HCT116 (cell line): Measurements from ENCODE around the gene PBX2. TPM values are rescaled to one million over a fixed set of nuclear protein-coding genes. Genes with fewer than 3 reads are reported as not detected.
"Not testable (repeated sequence)": the region's sequence is repeated elsewhere in the genome, so short reads cannot be mapped to it uniquely, and the experiment has no call there.

ENCODE experiments used
- ATAC-seq: fragments of 200-7000 bp; cut with Tn5 transposase; 2 replicates; pipeline ENCODE4 v1.9.1; 2020; ENCODE audit warnings: mild to moderate bottlenecking, moderate library complexity
- BruUV-seq: library from RNA; stranded (reverse); fragments of 400-500 nt; replicated peaks from 2 replicates; lab custom pipeline; 2021; lab: Mats Ljungman, UMichigan
- CTCF ChIA-PET: fragments of 300-600 bp; sonication (Branson Sonifier 250); formaldehyde crosslinking; loops from one replicate; lab custom pipeline; 2021; ENCODE audit warnings: antibody characterized with exemption; lab: Charles Lee
- POLR2A ChIA-PET: fragments of 300-600, 350-600 bp; sonication (Branson Sonifier 250); formaldehyde crosslinking; loops from one replicate; lab custom pipeline; 2021; ENCODE audit warnings: antibody characterized with exemption; lab: Charles Lee
- RAD21 ChIA-PET, 2 experiments: fragments of 300-600 bp; sonication (Branson Sonifier 250); formaldehyde crosslinking; loops; one replicate each; lab custom pipeline; 2023; ENCODE audit warnings: low total read pairs in 2 of 2; ENCODE audit not compliant: uncharacterized antibody in 2 of 2, unreplicated experiment in 2 of 2, low non-redundant PET in 1 of 2; lab: Charles Lee
- DNase-seq: peaks from one replicate; pipeline ENCODE4 v3.0.0-alpha.2; 2010; ENCODE audit warnings: low read depth, low spot score
- H2AFZ ChIP-seq: fragments of 200-600 bp; shearing (Covaris generic), sonication (generic); 2 replicates; pipeline ENCODE4 v1.6.1; 2017; ENCODE audit warnings: low read depth, mixed run types, mixed read lengths, antibody characterized with exemption, low read length; ENCODE audit not compliant: poor library complexity, severe bottlenecking
- H3K27ac ChIP-seq: 2 replicates; pipeline ENCODE4 v1.5.1; 2012; ENCODE audit warnings: low read depth, low read length
- H3K27me3 ChIP-seq: fragments of 200-600 bp; sonication (generic); 2 replicates; pipeline ENCODE4 v1.6.1; 2016; ENCODE audit warnings: mixed run types, low read length, mixed read lengths; ENCODE audit not compliant: insufficient read depth
- H3K36me3 ChIP-seq, 2 experiments: fragments of 200-500 bp in 1 of 2; fragments of 200-600 bp in 1 of 2; sonication (Bioruptor generic) in 1 of 2; sonication (generic) in 1 of 2; 2 replicates each; pipeline versions ENCODE4 v1.5.1 to v1.6.1; 2014 to 2016; ENCODE audit warnings: low read length in 2 of 2, inconsistent platforms in 1 of 2, mixed read lengths in 1 of 2, mixed run types in 1 of 2; ENCODE audit not compliant: insufficient read depth in 2 of 2, control insufficient read depth in 1 of 2
- H3K4me1 ChIP-seq, 2 experiments: fragments of 200-600 bp in 1 of 2; sonication (generic) in 1 of 2; 2 replicates each; pipeline versions ENCODE4 v1.5.1 to v1.6.1; 2012 to 2017; ENCODE audit warnings: low read length in 2 of 2, inconsistent platforms in 1 of 2, mild to moderate bottlenecking in 1 of 2, mixed read lengths in 1 of 2, mixed run types in 1 of 2, moderate library complexity in 1 of 2; ENCODE audit not compliant: insufficient read depth in 2 of 2, control insufficient read depth in 1 of 2
- H3K4me2 ChIP-seq: fragments of 200-600 bp; sonication (generic); 2 replicates; pipeline ENCODE4 v1.6.1; 2017; ENCODE audit warnings: mixed run types, low read length, mixed read lengths
- H3K4me3 ChIP-seq, 2 experiments: fragments of 200-600 bp in 1 of 2; sonication (generic) in 1 of 2; replicated peaks in 1 of 2; 2 replicates each; pipeline ENCODE4 v1.5.1; 2011 to 2016; ENCODE audit warnings: low read length in 2 of 2, control low read depth in 1 of 2, low read depth in 1 of 2, mild to moderate bottlenecking in 1 of 2, mixed read lengths in 1 of 2, mixed run types in 1 of 2
- H3K79me2 ChIP-seq: fragments of 200-600 bp; sonication (generic); 2 replicates; pipeline ENCODE4 v1.6.1; 2017; ENCODE audit warnings: mild to moderate bottlenecking, mixed run types, low read length, moderate library complexity, mixed read lengths; ENCODE audit not compliant: insufficient read depth
- H3K9ac ChIP-seq: fragments of 200-600 bp; sonication (generic); 2 replicates; pipeline ENCODE4 v1.6.1; 2016; ENCODE audit warnings: low read length, mixed read lengths
- H3K9me2 ChIP-seq: fragments of 200-600 bp; sonication (generic), shearing (Covaris generic); 2 replicates; pipeline ENCODE4 v1.6.1; 2017; ENCODE audit warnings: mixed run types, mild to moderate bottlenecking, moderate library complexity; ENCODE audit not compliant: insufficient read depth
- H3K9me3 ChIP-seq, 2 experiments: fragments of 200-500 bp in 1 of 2; fragments of 200-600 bp in 1 of 2; sonication (Bioruptor generic) in 1 of 2; sonication (generic) in 1 of 2; 2 replicates each; pipeline ENCODE4 v1.6.1; 2014 to 2017; ENCODE audit warnings: low read length in 2 of 2, mixed read lengths in 2 of 2, inconsistent platforms in 1 of 2, low read depth in 1 of 2, mild to moderate bottlenecking in 1 of 2, mixed run types in 1 of 2, moderate library complexity in 1 of 2; ENCODE audit not compliant: control insufficient read depth in 1 of 2, insufficient read depth in 1 of 2
- H4K20me1 ChIP-seq: fragments of 200-600 bp; sonication (generic), shearing (Covaris generic); 2 replicates; pipeline ENCODE4 v1.6.1; 2017; ENCODE audit warnings: mixed run types, mild to moderate bottlenecking, moderate library complexity; ENCODE audit not compliant: insufficient read depth
- CBX3 ChIP-seq: IDR thresholded peaks from 2 replicates; pipeline ENCODE4 v1.6.1; 2012; ENCODE audit warnings: low read depth
- JUND ChIP-seq: IDR thresholded peaks from 2 replicates; pipeline ENCODE4 v1.6.1; 2012
- POLR2AphosphoS5 ChIP-seq: IDR thresholded peaks from 2 replicates; pipeline ENCODE4 v1.6.1; 2011; ENCODE audit warnings: mild to moderate bottlenecking, low read depth, low read length, moderate library complexity
- RAD21 ChIP-seq: IDR thresholded peaks from 2 replicates; pipeline ENCODE4 v1.6.1; 2012; ENCODE audit warnings: low read depth, mild to moderate bottlenecking
- SIN3A ChIP-seq: IDR thresholded peaks from 2 replicates; pipeline ENCODE4 v1.6.1; 2012; ENCODE audit warnings: low read depth
- YY1 ChIP-seq: IDR thresholded peaks from 2 replicates; pipeline ENCODE4 v1.6.1; 2011; ENCODE audit warnings: low read length, low read depth, moderate library complexity, mild to moderate bottlenecking; ENCODE audit not compliant: insufficient replicate concordance; ENCODE audit errors: extremely low read depth
- intact Hi-C: fragments of 100-400 bp; cut with micrococcal nuclease; formaldehyde crosslinking; loops from 2 replicates; pipeline ENCODE4 v1.10.0; 2022
- total RNA-seq: library from RNA; stranded (reverse); gene quantifications from one replicate; pipeline ENCODE4 v1.2.1, GENCODE V29; 2021; ENCODE audit not compliant: unreplicated experiment
- TF ChIP-seq, protein P1 (sequence below): IDR thresholded peaks from 2 replicates; pipeline ENCODE4 v1.6.1; 2012; ENCODE audit warnings: low read depth
- TF ChIP-seq, protein P2 (sequence below): IDR thresholded peaks from 2 replicates; pipeline ENCODE4 v1.6.1; 2011; ENCODE audit warnings: mild to moderate bottlenecking, low read length, moderate library complexity; ENCODE audit not compliant: insufficient replicate concordance; ENCODE audit errors: extremely low read depth

The PBX2 gene
- total RNA-seq, 1 experiment from 2014 or later, result 79.0 TPM

GRCh38 chr6:32213649-32214048 is 23.6 kb upstream of the PBX2 start (continued):
- TF ChIP-seq, protein P1, sequence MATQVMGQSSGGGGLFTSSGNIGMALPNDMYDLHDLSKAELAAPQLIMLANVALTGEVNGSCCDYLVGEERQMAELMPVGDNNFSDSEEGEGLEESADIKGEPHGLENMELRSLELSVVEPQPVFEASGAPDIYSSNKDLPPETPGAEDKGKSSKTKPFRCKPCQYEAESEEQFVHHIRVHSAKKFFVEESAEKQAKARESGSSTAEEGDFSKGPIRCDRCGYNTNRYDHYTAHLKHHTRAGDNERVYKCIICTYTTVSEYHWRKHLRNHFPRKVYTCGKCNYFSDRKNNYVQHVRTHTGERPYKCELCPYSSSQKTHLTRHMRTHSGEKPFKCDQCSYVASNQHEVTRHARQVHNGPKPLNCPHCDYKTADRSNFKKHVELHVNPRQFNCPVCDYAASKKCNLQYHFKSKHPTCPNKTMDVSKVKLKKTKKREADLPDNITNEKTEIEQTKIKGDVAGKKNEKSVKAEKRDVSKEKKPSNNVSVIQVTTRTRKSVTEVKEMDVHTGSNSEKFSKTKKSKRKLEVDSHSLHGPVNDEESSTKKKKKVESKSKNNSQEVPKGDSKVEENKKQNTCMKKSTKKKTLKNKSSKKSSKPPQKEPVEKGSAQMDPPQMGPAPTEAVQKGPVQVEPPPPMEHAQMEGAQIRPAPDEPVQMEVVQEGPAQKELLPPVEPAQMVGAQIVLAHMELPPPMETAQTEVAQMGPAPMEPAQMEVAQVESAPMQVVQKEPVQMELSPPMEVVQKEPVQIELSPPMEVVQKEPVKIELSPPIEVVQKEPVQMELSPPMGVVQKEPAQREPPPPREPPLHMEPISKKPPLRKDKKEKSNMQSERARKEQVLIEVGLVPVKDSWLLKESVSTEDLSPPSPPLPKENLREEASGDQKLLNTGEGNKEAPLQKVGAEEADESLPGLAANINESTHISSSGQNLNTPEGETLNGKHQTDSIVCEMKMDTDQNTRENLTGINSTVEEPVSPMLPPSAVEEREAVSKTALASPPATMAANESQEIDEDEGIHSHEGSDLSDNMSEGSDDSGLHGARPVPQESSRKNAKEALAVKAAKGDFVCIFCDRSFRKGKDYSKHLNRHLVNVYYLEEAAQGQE, result no peak
- TF ChIP-seq YY1, result no peak

- H3K4me2 ChIP-seq, result no peak overlapping the region
- BruUV-seq, result no TSS peak
- H3K27me3 ChIP-seq, result no peaks in the 10 kb centered on the region
- no peak overlapping the region for H2AFZ ChIP-seq
- H3K9me3 ChIP-seq, result no peaks in the 10 kb centered on the region
- H3K27ac ChIP-seq, result no peak overlapping the region
- TF ChIP-seq JUND (no peak), SIN3A (no peak), CBX3 (no peak), RAD21 (no peak), POLR2AphosphoS5 (no peak), YY1 (no peak)
- TF ChIP-seq, protein P2, sequence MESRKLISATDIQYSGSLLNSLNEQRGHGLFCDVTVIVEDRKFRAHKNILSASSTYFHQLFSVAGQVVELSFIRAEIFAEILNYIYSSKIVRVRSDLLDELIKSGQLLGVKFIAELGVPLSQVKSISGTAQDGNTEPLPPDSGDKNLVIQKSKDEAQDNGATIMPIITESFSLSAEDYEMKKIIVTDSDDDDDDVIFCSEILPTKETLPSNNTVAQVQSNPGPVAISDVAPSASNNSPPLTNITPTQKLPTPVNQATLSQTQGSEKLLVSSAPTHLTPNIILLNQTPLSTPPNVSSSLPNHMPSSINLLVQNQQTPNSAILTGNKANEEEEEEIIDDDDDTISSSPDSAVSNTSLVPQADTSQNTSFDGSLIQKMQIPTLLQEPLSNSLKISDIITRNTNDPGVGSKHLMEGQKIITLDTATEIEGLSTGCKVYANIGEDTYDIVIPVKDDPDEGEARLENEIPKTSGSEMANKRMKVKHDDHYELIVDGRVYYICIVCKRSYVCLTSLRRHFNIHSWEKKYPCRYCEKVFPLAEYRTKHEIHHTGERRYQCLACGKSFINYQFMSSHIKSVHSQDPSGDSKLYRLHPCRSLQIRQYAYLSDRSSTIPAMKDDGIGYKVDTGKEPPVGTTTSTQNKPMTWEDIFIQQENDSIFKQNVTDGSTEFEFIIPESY, result no peak
- TF ChIP-seq, protein P1, result no peak
- TF ChIP-seq, all 23 proteins: peak for 0
- no peaks in the 10 kb centered on the region for H3K36me3 ChIP-seq
- H3K79me2 ChIP-seq, result no peaks in the 10 kb centered on the region
- intact Hi-C loops, result no loop called here
- H3K9me2 ChIP-seq, result no peaks in the 10 kb centered on the region
- ChIA-PET RAD21 (no interaction called here), POLR2A (no interaction called here), CTCF (no interaction called here)
- H3K9ac ChIP-seq, result no peak overlapping the region
- no peak for ATAC-seq
- DNase-seq, result no peak
- no peaks in the 10 kb centered on the region for H4K20me1 ChIP-seq
- no peak overlapping the region for H3K4me3 ChIP-seq
- no peaks in the 10 kb centered on the region for H3K4me1 ChIP-seq
Observed at GRCh38 chr6:32212076-32212760, 22.2 kb upstream of the PBX2 start.

- H4K20me1 ChIP-seq, intact Hi-C loops, H3K9ac ChIP-seq, H2AFZ ChIP-seq, H3K36me3 ChIP-seq, H3K4me2 ChIP-seq, H3K4me3 ChIP-seq, H3K9me3 ChIP-seq, RAD21 ChIA-PET, H3K9me2 ChIP-seq, H3K27ac ChIP-seq, H3K27me3 ChIP-seq, DNase-seq, CTCF ChIA-PET, H3K4me1 ChIP-seq, ATAC-seq, POLR2A ChIA-PET, H3K79me2 ChIP-seq, BruUV-seq: not testable (repeated sequence)
Observed at GRCh38 chr6:32211432-32211831, 21.4 kb upstream of the PBX2 start.
